Endometrial microvascular endothelial cells (primary cell): Measurements from ENCODE around the gene ARRDC5. TPM values are rescaled to one million over a fixed set of nuclear protein-coding genes. Genes with fewer than 3 reads are reported as not detected.
"Not testable (repeated sequence)": the region's sequence is repeated elsewhere in the genome, so short reads cannot be mapped to it uniquely, and the experiment has no call there.

Experiments used
- in situ Hi-C: cut with HindIII; loops from 2 replicates; pipeline ENCODE4 v1.10.0; 2017; ENCODE audit warnings: low sequenced_read_pairs, low pct_unique_long_range_greater_than_20kb; ENCODE audit errors: inconsistent ontology term
- total RNA-seq: library from RNA; depleted of rRNA; stranded (reverse); fragments of >200 nt; gene quantifications from one replicate; pipeline ENCODE4 v1.2.3, GENCODE V29; 2015; ENCODE audit errors: inconsistent ontology term

The ARRDC5 gene
- total RNA-seq, 1 donor from 2014 or later = not detected

- in situ Hi-C loops = no loop called here
Measured at GRCh38 chr19:4879041-4879440, 23.7 kb downstream of the ARRDC5 start.

GRCh38 chr19:4878491-4878968 lies 24.2 kb downstream of the ARRDC5 start:
- in situ Hi-C loops = no loop called here

GRCh38 chr19:4877753-4878490 lies 24.8 kb downstream of the ARRDC5 start:
- in situ Hi-C loops = no loop called here

- in situ Hi-C loops = no loop called here
Measured at GRCh38 chr19:4873930-4874329, 28.8 kb downstream of the ARRDC5 start.

- in situ Hi-C loops = no loop called here
Measured at GRCh38 chr19:4871711-4872110, 31.0 kb downstream of the ARRDC5 start.

- in situ Hi-C loops = no loop called here
Measured at GRCh38 chr19:4870025-4870700, 32.5 kb downstream of the ARRDC5 start.

GRCh38 chr19:4868286-4868834 lies 34.3 kb downstream of the ARRDC5 start:
- in situ Hi-C loops = no loop called here

- in situ Hi-C loops = no loop called here
Measured at GRCh38 chr19:4867534-4868285, 35.0 kb downstream of the ARRDC5 start, which contains the start of gene PLIN3. TSS of gene PLIN3 (minus strand) at chr19:4867667. CDS start at chr19:4861394, 6,273 bp downstream.

- in situ Hi-C loops = no loop called here
Measured at GRCh38 chr19:4866595-4867424, 35.9 kb downstream of the ARRDC5 start.

- in situ Hi-C loops = no loop called here
Measured at GRCh38 chr19:4861147-4861546, 41.5 kb downstream of the ARRDC5 start.

GRCh38 chr19:4859697-4860096 lies 43.0 kb downstream of the ARRDC5 start:
- in situ Hi-C loops = no loop called here

GRCh38 chr19:4856468-4856867 lies 46.2 kb downstream of the ARRDC5 start:
- in situ Hi-C loops = not testable (repeated sequence)

GRCh38 chr19:4853506-4853905 lies 49.2 kb downstream of the ARRDC5 start:
- in situ Hi-C loops = not testable (repeated sequence)

- in situ Hi-C loops = no loop called here
Measured at GRCh38 chr19:4852484-4852883, 50.2 kb downstream of the ARRDC5 start.

- in situ Hi-C loops = no loop called here
Measured at GRCh38 chr19:4851551-4852290, 51.0 kb downstream of the ARRDC5 start.

GRCh38 chr19:4849019-4849418 lies 53.7 kb downstream of the ARRDC5 start:
- in situ Hi-C loops = no loop called here

GRCh38 chr19:4847190-4847973 lies 55.3 kb downstream of the ARRDC5 start:
- in situ Hi-C loops = no loop called here
